ENCODE measurements around the gene SLC6A1.

- TF ChIP-seq CTCF (IDR thresholded peaks at IDR 0.05; ENCODE audit: low read length) (no peak), EZH2phosphoT487 (IDR thresholded peaks at IDR 0.05; ENCODE audit: low read length) (no peak), EZH2 (optimal IDR thresholded peaks at IDR 0.05; ENCODE audit: low read depth, low read length) (no peak)
Measured at GRCh38 chr3:10978956-10979355, 13.6 kb upstream of the SLC6A1 start.
